Breast epithelium (tissue), 3 donors: ENCODE measurements around the gene CYP4F22.

Source experiments
- POLR2A ChIP-seq: fragments of 450-650 bp; IDR thresholded peaks from one replicate; pipeline ENCODE4 v1.6.1; 2016; ENCODE audit warnings: antibody characterized with exemption, mild to moderate bottlenecking, moderate library complexity
- TF ChIP-seq, protein P1 (sequence below), 3 donors: fragments of 450-650 bp; IDR thresholded peaks; one replicate each; pipeline ENCODE4 v1.5.1; 2016 to 2017; ENCODE audit warnings: antibody characterized with exemption in 3 of 3, mild to moderate bottlenecking in 3 of 3, moderate library complexity in 3 of 3

GRCh38 chr19:15536350-15536749 is 28.0 kb downstream of the CYP4F22 start:
- TF ChIP-seq, protein P1, sequence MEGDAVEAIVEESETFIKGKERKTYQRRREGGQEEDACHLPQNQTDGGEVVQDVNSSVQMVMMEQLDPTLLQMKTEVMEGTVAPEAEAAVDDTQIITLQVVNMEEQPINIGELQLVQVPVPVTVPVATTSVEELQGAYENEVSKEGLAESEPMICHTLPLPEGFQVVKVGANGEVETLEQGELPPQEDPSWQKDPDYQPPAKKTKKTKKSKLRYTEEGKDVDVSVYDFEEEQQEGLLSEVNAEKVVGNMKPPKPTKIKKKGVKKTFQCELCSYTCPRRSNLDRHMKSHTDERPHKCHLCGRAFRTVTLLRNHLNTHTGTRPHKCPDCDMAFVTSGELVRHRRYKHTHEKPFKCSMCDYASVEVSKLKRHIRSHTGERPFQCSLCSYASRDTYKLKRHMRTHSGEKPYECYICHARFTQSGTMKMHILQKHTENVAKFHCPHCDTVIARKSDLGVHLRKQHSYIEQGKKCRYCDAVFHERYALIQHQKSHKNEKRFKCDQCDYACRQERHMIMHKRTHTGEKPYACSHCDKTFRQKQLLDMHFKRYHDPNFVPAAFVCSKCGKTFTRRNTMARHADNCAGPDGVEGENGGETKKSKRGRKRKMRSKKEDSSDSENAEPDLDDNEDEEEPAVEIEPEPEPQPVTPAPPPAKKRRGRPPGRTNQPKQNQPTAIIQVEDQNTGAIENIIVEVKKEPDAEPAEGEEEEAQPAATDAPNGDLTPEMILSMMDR (IDR thresholded peaks at IDR 0.05), result no peak
- no peak for TF ChIP-seq POLR2A
